Effector memory CD4-positive, alpha-beta T cell (primary cell): ENCODE data around the gene NKX3-2.

Experiments
- DNase-seq, 3 donors: peaks; one replicate each; pipeline ENCODE4 v3.0.0-alpha.2; 2020
- H3K27ac ChIP-seq: 2 replicates; pipeline ENCODE4 v1.7.0; 2013; ENCODE audit warnings: mild to moderate bottlenecking, low read length, moderate library complexity; ENCODE audit not compliant: insufficient read depth, poor library complexity, severe bottlenecking
- H3K27me3 ChIP-seq: replicated peaks from 2 replicates; pipeline ENCODE4 v1.7.0; 2013; ENCODE audit warnings: mild to moderate bottlenecking, low read length; ENCODE audit not compliant: insufficient read depth, control insufficient read depth, poor library complexity, severe bottlenecking
- H3K36me3 ChIP-seq: 2 replicates; pipeline ENCODE4 v1.7.0; 2013; ENCODE audit warnings: mild to moderate bottlenecking, low read length, moderate library complexity; ENCODE audit not compliant: control insufficient read depth, insufficient read depth
- H3K4me1 ChIP-seq: 2 replicates; pipeline ENCODE4 v1.7.0; 2013; ENCODE audit warnings: low read length, mild to moderate bottlenecking; ENCODE audit not compliant: control insufficient read depth, insufficient read depth, poor library complexity, severe bottlenecking
- H3K4me3 ChIP-seq: 2 replicates; pipeline ENCODE4 v1.7.0; 2013; ENCODE audit warnings: low read length, low read depth, mild to moderate bottlenecking; ENCODE audit not compliant: insufficient read depth, poor library complexity, severe bottlenecking
- H3K9me3 ChIP-seq: 2 replicates; pipeline ENCODE4 v1.7.0; 2013; ENCODE audit warnings: mild to moderate bottlenecking, low read length, moderate library complexity; ENCODE audit not compliant: control insufficient read depth

Gene NKX3-2

GRCh38 chr4:13533670-13534343 lies 10.5 kb downstream of the NKX3-2 start:
- Histone ChIP-seq H3K4me3 (no peak overlapping the region), H3K27ac (no peak overlapping the region), H3K36me3 (no peaks in the 10 kb centered on the region), H3K4me1 (peaks cover 11% of the 10 kb centered on the region), H3K27me3 (peaks cover 94% of the 10 kb centered on the region), H3K9me3 (peaks cover 18% of the 10 kb centered on the region)
- DNase-seq, result no peak

DNA sequence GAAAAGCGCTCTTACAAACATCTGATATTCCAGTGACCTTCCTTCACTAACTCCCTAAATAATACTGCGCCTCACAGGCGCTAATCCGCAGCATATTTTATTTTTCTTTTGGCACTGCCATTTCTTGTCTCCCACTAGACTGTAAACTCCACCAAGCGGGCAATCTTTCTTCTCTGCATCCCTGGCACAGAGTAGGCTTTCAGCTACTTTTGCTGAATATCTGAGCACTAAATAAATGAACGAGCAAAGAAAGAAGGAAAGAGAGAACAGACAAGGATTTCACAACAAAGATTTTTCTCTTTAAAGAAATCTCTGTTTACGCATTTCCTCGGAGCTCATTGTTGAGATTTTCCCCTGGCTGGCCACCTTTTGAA lies 12.7 kb downstream of the NKX3-2 start:
- H3K36me3 ChIP-seq, result no peaks in the 10 kb centered on the region
- peaks cover 4% of the 10 kb centered on the region for H3K9me3 ChIP-seq
- peaks cover 94% of the 10 kb centered on the region for H3K27me3 ChIP-seq
- DNase-seq, result no peak
- H3K4me1 ChIP-seq, result peaks cover 21% of the 10 kb centered on the region
- no peak overlapping the region for H3K27ac ChIP-seq
- no peak overlapping the region for H3K4me3 ChIP-seq

DNA sequence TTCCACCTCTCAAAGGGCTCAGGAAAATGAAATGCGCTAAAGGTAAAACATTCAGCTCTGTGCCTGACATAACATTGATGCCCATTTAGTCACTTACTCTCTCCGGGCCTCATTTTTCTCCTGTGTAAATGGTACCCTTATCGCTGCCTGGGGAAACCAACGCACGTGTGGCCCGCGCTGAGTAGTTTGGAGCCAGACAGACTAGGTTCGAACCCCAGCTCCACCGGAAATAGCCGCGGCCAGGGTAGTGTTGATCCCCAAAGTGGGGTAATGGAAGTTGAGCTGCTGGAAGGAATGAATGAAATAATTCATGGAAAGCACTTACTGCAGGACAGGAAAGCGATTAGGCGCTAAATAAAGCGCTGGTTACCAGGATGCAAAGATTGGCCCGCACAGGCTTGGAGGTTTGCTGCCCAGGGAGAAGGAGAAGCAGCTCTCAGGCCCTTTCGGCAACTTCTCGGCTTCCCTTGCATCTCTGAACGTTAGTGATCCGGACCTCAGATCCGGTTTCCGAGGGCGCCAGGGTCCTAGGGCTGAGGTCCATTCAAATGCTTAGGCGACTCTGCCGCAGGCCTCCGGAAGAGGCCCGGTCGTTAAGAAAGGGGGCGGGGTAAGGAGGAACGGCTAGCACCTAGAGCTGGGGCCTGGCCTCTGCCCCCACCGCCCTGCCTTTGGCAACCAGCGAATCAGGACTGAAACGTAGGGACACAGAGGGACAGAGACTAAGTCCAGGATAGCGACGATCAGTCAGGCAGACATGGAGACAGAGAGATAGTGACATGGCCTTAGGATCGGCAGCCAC lies 13.3 kb downstream of the NKX3-2 start:
- Histone ChIP-seq H3K4me3 (no peak overlapping the region), H3K27ac (no peak overlapping the region), H3K9me3 (no peaks in the 10 kb centered on the region), H3K4me1 (peaks cover 21% of the 10 kb centered on the region), H3K27me3 (peaks cover 94% of the 10 kb centered on the region), H3K36me3 (no peaks in the 10 kb centered on the region)
- DNase-seq, result no peak

DNA sequence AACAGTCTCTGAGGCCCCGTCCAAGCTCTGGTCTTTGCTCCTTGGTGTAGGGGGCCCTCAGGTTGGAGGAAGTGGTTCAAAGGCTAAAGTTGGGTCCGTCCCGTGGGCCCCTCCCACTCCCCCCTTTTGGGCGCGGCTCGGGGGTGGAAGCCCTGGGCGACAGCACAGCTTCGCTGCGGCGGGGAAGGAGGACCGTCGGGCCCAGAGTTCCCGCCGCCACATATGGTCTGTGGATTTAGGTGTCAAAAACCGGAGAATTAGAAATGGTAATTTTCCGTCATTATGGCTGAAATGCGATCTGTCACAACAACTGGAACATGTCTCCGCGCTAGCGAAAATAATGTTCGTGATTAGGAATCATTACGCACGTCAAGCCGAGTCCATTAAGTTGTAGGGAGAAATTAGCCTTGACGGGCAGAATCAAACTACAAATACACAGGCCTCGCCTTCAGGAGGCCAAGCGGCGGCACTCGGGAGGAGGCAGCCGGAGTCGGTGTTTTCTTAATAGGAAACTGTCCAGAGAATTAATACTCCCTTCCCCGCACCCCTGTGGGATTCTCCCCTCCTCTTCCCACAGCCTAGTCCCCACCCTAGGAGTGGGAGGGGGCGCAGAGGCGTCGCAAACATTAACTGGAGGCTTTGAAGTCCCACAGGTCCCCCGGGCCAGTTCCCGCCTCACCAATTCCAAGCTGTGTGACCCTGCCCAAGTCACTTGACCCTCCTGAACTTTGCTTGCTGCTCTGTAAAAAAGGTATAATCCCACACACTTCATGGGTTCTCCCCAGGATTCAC lies 15.0 kb downstream of the NKX3-2 start:
- no peak overlapping the region for H3K4me3 ChIP-seq
- H3K27ac ChIP-seq, result no peak overlapping the region
- peaks cover 94% of the 10 kb centered on the region for H3K27me3 ChIP-seq
- H3K36me3 ChIP-seq, result no peaks in the 10 kb centered on the region
- peaks cover 21% of the 10 kb centered on the region for H3K4me1 ChIP-seq
- H3K9me3 ChIP-seq, result no peaks in the 10 kb centered on the region
- DNase-seq, result no peak

- Histone ChIP-seq H3K4me1 (peaks cover 21% of the 10 kb centered on the region), H3K36me3 (no peaks in the 10 kb centered on the region), H3K4me3 (no peak overlapping the region), H3K9me3 (no peaks in the 10 kb centered on the region), H3K27me3 (peaks cover 94% of the 10 kb centered on the region), H3K27ac (no peak overlapping the region)
- no peak for DNase-seq
These were observed 15.5 kb downstream of the NKX3-2 start for GRCh38 chr4:13528821-13529127.

DNA sequence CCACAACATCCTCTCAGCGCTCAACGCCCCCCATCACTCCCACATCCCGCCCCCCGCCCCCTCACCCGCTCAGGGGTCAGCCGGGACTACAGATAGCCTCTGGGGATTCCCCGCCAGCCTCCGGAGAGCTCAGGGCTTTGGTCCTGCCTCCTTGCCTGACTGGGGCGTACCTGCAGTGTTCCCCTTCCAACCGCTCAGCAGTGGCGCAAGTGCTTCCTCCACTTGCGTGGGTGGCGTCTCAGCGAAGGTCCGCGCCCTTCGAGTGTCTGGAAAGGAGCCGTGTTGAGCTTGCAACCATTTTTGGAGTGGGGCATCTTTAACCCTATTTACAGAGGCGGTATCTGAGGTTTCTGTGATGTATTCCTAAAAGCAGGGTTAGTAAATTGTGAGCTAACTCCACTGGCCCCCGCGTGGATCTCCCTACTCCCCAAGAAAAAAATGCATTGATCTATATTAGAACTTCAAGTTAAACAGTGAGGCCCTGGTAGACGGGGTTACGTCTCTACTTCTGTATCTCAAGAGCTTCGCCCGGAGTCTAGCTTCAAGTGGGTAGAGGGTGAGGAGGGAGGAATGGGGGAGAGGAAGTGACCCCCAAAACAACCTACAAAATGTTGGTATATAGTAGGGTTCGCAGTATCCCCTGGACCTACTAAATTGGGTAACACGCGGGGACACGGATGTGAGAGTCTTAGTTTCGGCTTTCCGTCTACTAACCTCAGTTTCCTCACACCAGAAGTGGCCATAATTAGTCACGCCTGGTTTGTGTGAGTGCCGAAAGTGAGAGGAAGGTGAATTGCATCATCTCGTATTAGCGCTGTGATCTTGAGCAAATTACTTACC lies 16.1 kb downstream of the NKX3-2 start:
- Histone ChIP-seq H3K36me3 (no peaks in the 10 kb centered on the region), H3K4me1 (peaks cover 21% of the 10 kb centered on the region), H3K9me3 (no peaks in the 10 kb centered on the region), H3K27ac (no peak overlapping the region), H3K27me3 (peaks cover 93% of the 10 kb centered on the region), H3K4me3 (no peak overlapping the region)
- DNase-seq, result no peak

DNA sequence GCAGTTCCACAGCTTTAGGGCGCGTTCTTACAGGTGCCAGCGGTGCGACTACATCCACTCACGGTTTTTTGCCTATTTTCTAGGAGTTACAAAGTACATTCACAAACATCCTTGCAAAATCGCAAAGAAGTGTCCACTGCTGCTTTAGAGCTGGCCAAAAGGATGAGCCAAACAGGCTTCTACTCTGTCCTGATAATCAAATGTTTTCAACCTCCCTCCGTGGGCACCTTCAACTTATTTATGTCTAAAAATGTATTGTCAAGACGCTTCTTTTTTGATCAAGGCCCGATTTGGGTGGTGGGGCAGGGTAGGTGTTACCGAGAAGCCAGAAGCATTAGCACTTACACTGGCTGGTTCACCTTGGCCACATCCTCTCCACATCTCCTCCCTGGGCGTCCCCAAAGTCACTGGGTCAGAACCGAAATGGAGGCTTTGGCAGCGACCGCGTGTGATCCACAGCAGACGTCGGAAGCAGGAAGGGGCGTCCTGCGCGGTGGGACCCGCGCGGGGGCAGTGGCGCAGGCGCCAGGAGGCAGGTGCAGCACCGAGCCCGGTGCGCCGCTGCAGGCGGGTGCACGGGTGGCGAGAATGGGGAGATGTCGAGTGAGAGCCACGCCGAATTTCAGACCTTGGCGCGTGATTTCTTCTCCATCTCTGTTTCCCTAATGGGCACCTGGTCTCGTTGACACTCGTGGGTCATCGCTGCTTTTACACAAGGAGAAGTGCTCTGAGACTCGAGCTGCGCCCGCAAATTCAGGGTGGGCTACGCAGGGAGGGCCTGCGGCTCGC lies 16.9 kb downstream of the NKX3-2 start:
- H3K27ac ChIP-seq, result no peak overlapping the region
- peaks cover 94% of the 10 kb centered on the region for H3K27me3 ChIP-seq
- H3K4me3 ChIP-seq, result no peak overlapping the region
- H3K9me3 ChIP-seq, result no peaks in the 10 kb centered on the region
- peaks cover 21% of the 10 kb centered on the region for H3K4me1 ChIP-seq
- H3K36me3 ChIP-seq, result no peaks in the 10 kb centered on the region
- no peak for DNase-seq

- H3K27me3 ChIP-seq, result peaks cover 92% of the 10 kb centered on the region
- peaks cover 21% of the 10 kb centered on the region for H3K4me1 ChIP-seq
- H3K9me3 ChIP-seq, result no peaks in the 10 kb centered on the region
- H3K27ac ChIP-seq, result no peak overlapping the region
- no peak for DNase-seq
- no peaks in the 10 kb centered on the region for H3K36me3 ChIP-seq
- H3K4me3 ChIP-seq, result no peak overlapping the region
These were observed 17.6 kb downstream of the NKX3-2 start for GRCh38 chr4:13526658-13527057.

GRCh38 chr4:13525606-13526281 lies 18.6 kb downstream of the NKX3-2 start:
- no peak for DNase-seq
- no peaks in the 10 kb centered on the region for H3K9me3 ChIP-seq
- peaks cover 88% of the 10 kb centered on the region for H3K27me3 ChIP-seq

More at GRCh38 chr4:13525606-13526281, 18.6 kb downstream of the NKX3-2 start:
- no peak overlapping the region for H3K27ac ChIP-seq
- peaks cover 16% of the 10 kb centered on the region for H3K4me1 ChIP-seq
- H3K36me3 ChIP-seq, result no peaks in the 10 kb centered on the region
- no peak overlapping the region for H3K4me3 ChIP-seq
